ENCODE measurements around the gene JARID2.

DNA sequence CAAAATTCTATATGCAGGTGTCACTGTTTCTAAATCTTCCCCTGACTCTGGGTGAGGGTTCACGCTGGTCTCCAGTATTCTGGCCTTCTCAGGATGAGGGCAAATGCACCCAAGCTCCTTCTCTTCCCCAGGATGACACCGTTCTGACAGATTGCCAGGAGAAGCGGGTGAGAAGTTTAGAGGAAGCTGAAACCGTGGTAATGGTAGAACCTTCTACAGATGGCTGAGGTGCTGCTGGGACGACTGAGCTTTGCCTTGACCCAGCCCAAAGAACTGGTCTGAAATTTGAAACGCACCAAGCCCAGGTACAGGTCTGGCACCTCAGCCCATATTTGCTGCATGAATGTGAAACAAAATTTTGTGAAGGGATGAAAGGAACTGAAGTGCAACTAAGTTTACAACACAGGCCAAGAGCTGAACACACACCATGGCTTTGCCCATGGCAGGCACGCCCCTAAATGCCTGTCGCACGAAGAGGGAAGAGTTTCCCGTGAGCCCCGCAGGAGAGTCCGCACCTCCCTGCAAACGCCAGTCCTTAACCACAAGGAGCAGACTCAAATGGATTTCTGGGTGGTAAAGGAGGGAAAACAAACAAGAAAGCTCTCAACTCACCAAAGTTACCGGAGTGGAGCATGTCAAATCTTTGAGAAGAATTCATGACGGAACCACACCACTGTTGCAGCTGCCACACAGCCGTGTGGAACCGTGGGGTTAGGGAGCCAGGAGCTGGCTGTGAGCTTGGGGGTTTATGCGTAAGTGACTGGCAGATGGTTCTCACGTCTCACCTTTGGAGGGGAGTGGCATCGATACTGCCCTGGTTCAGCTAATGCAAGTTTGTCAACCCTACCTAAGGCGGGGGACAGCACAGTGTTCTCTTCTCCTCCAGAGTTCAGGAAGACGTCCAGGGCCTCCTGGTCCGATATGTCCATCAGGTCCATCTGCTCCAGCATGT is 278.1 kb downstream of the JARID2 start:
- TF ChIP-seq POLR2AphosphoS5 (IDR thresholded peaks at IDR 0.05), result no peak
- no peak for TF ChIP-seq CTCF (IDR thresholded peaks at IDR 0.05)
- no peak for TF ChIP-seq POLR2A (IDR thresholded peaks at IDR 0.05)
- TF ChIP-seq EP300 (IDR thresholded peaks at IDR 0.05), result no peak
